Ureter (tissue), 1 donor: ENCODE measurements around the gene GNPAT. TPM values are rescaled to one million over a fixed set of nuclear protein-coding genes. Genes with fewer than 3 reads are reported as not detected.

Experiments used
- DNase-seq: peaks from one replicate; pipeline ENCODE4 v3.0.0-alpha.2; 2020; ENCODE audit warnings: low spot score
- total RNA-seq: library from RNA; stranded (reverse); gene quantifications from one replicate; pipeline ENCODE4 v1.2.4, GENCODE V29; 2023
- donor health status: DM: yes; HTN: yes; CAD: no.

GNPAT gene
- total RNA-seq, 1 donor from 2014 or later: 28.5 TPM

GRCh38 chr1:231213831-231214573 is 27.0 kb upstream of the GNPAT start:
- DNase-seq: no peak

- no peak for DNase-seq
Observed at GRCh38 chr1:231214918-231215680, 25.9 kb upstream of the GNPAT start.

DNA sequence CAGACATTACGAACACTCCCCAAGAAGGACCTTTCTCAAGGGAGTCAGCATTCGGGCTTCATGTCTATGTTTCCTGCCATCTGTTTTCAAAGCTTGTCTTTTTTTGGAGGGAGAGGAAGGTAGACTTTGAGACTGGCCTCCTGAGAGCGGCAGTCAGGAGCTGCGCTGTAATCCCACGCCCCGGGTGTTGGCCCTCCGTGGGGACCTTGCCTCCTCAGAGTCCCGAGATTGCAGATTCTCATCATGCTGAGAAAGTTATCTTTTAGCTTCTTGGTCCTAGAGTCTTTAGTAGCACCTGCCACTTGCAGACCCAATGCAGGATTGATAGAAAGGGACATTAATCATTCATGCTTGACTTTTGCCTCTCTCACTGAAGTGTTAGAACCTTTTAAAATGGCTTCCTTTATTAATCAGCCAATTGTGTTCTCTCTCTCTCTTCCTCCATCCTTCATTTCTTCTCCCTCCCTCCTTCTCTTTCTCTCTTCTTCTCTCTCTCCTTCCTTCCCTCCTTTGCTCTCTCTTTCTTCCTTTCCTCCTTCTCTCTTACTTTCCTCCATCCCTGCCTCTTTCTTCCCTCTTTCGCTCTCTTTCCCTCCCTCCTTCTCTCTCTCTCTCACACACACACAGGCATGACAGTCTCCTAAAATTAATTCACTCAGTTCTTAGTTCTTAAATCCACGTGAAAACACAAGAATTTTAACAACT is 25.2 kb upstream of the GNPAT start:
- no peak for DNase-seq

GRCh38 chr1:231216498-231216897 is 24.5 kb upstream of the GNPAT start:
- DNase-seq: no peak

DNA sequence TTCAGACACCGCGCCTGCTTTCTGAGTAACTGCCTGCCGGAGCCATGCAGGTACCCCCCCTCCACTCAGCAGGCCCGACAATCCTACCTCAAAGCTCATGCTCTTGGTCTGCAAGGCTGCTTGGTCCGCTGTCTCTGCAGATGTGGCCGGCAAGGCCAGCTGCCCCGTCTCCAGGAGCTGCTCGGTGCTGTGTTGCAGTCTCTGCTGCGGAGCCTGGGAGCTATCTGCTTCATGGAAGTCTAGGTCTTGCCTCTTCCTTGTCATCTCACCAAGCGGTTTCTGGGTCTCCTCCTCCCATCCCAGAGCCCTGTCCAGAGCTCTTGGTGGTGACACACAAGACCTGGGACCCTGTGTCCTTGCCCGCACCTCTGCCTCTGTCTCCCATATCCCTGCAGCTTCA is 24.0 kb upstream of the GNPAT start:
- DNase-seq: no peak

DNA sequence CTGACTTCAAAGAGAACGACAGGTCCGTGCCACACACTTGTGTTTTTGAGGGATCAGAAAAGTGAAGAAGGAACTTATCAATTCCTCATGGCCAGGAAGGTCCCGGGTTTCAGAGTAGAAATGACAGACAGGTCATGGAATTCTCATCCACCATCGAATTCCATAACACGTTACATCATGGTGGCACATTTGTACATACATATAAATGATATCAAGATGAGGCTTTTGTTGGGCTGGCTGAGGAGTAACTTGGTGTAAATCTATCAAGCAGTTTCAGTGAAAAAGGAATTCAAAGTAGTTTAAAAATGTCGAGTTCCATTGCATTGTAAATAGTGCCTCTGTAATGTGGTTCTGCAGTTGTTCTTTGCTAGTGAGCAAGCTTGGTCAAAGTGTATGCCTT is 22.9 kb upstream of the GNPAT start:
- no peak for DNase-seq

DNA sequence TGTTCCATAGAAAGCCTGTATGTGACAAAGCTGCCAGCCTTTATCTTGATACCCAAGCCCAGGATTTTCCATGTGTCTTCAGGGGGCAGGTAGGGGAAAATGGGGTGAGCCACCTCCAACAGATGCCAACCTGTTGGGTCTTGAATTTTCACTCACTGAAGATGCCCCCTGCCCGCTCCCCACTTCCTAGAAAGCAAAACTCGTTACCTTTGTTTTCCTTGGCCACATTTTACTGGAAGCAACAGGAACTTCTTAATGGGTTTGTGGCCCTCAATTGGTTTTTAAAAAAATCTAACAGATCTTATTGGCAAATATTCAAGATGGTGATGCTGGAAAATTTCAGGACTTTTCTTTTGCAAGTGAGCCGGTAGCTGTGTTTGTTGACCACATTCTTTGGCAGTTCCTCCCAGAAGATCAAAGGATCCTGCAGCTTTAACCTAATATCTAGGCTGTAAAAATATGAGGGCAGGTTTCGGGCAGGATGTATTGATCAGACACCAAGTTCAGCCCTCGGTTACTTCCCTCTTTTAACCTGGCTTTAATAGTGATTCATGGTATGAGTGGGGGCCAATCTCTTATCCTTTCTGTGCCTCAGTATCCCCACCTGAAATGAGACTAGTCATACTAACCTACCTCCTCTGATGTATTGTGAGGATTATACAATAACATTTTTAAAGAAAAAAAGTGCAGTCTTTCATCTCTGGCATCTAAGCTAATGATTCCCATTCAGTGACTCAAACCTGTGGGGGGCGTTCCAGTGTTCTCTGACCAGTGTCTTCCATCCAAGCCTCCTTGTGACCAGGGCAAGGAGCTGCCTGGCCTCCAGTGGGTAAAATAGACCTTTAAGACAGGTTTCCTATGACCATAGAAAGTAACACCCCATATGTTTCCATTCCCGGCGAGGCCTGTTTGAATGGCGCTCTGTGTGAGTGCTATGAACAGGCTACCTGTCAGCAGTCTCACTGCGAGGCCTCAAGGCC is 21.3 kb upstream of the GNPAT start:
- no peak for DNase-seq

DNA sequence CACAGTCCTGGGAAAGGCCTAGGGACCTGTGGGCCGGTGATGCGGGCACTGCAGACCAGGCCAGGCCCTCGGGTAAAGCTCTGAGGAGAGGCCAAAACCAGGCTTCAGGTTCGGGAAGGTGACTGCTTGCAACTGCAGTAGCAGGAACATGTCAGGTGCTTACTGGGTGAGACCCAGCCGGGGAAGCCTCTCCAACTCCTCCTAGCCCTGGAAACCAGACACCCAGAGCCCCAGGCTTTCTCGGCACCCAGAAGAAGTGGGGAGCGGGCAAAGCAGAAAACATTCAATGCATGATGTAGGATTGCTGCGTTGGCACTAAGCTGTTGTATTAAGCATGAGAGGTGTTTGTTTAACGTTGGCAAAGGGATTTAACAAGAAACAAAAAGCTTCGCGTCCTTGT is 20.2 kb upstream of the GNPAT start:
- no peak for DNase-seq

- no peak for DNase-seq
Observed at GRCh38 chr1:231226156-231226555, 14.9 kb upstream of the GNPAT start.

- no peak for DNase-seq
Observed at GRCh38 chr1:231231511-231231910, 9.5 kb upstream of the GNPAT start.

GRCh38 chr1:231232870-231233734 is 7.9 kb upstream of the GNPAT start:
- DNase-seq: no peak

- DNase-seq: no peak
Observed at GRCh38 chr1:231233735-231234417, 7.1 kb upstream of the GNPAT start.

DNA sequence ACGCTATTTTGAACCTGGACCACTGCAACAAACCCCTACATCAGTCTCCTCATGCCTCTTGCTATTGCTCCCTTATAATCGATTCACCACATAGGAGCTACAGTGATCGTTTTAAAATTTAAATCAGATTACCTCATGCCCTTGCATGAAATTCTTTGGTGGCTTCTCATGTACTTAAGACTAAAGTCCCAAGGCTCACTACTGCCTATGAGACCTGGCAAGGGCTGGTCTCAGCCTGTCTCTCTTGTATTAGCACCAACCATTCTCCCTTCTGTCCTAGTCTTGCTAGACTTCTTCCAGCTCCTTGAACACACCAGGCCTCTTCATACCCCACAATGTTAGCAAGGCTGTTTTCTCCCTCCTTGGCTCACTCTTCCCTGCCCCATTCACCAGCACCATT is 6.5 kb upstream of the GNPAT start:
- no peak for DNase-seq

DNA sequence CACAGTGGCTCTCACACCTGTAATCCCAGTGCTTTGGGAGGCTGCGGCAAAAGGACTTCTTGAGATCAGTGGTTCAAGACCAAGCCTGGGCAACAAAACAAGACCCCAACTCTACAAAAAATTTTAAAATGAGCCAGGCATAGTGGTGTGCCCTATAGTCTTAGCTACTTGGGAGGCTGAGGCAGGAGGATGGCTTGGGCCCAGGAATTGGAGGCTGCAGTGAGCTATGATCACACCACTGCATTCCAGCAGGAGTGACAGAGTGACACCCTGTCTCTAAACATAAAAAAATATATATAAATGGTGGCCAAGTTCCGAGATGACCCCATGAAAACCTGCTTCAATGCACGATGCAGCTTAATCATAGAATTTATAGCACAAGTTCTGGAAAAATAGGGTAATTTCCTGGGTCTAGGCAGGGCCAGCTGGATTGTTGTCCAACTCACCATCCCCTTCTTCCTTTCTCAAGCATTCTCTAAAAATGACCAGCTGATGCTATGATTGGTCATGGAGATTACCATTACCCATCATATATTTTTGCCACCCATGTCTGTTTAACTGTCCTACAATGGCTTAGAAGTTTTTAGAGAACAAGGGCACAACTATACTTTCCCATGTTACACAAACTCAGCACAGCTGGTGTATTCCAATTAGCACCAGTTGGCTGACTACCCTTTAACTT is 5.3 kb upstream of the GNPAT start:
- no peak for DNase-seq

GRCh38 chr1:231236208-231236591 is 4.8 kb upstream of the GNPAT start:
- DNase-seq: no peak

- no peak for DNase-seq
Observed at GRCh38 chr1:231236938-231237337, 4.1 kb upstream of the GNPAT start.

DNA sequence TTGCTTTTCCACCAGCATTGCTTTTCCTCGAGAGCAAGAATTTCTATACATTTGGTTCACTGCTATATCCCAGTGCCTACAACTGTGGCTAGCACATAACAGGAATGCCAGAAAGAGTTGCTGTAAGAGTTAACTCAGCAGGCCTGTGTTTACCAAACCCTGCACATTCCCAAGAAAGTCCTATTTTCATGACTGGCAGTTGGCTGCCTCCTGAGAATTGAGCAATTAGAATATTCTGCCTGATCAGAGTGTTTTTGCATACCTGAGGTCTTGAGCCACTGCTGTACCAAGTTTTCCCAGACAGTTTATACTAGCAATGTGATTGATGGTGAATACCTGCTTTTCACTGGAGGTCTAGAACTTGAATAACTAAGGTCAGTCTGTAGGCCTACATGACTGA is 2.7 kb upstream of the GNPAT start:
- no peak for DNase-seq

GRCh38 chr1:231240531-231240882 is 505 bp upstream of the GNPAT start:
- DNase-seq: no peak

DNA sequence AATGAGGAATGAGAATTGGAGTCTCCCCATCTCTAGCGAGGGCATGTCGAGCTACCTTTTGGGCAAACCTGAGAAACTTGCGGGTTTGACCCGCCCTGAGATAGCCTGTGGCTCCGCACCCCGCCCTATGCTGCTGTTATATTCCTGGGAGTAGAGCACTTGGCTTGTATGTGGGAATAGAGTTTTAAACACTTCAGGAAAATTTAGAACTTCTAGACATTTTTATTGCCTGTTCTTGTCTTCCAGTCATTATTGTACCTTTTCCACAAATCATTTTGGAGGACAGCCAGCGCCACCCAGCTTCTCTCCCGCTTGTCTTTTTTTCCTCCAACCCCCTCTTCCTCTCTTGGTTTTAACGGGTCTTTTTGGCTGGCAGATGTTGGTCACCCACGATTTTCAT is 738 bp downstream of the GNPAT start:
- DNase-seq: no peak
